Gastrocnemius medialis (tissue), 4 donors: ENCODE data around the gene PLD2.

ENCODE experiments used
- CTCF ChIP-seq, 5 experiments: fragments of 450-650 bp in 3 of 5; fragments of 200-600 bp in 2 of 5; sonication (generic) in 2 of 5; IDR thresholded peaks in 4 of 5; conservative IDR thresholded peaks in 1 of 5; 1 replicate in 4 of 5; 2 replicates in 1 of 5; pipeline ENCODE4 v1.5.1; 2016 to 2019; ENCODE audit warnings: antibody characterized with exemption in 5 of 5, mild to moderate bottlenecking in 3 of 5, moderate library complexity in 3 of 5
- POLR2A ChIP-seq, 2 donors: fragments of 450-650 bp; IDR thresholded peaks; one replicate each; pipeline ENCODE4 v1.6.1; 2017; ENCODE audit warnings: antibody characterized with exemption in 2 of 2, mild to moderate bottlenecking in 2 of 2, moderate library complexity in 2 of 2

- TF ChIP-seq CTCF (IDR thresholded peaks at IDR 0.05 in 4 of 5, conservative IDR thresholded peaks at IDR 0.05 in 1 of 5), result no peak
- no peak for TF ChIP-seq POLR2A (IDR thresholded peaks at IDR 0.05)
Observed at GRCh38 chr17:4796552-4796920, 10.4 kb upstream of the PLD2 start.
